ENCODE measurements around the gene ZNF215.
"Not testable (repeated sequence)": the region's sequence is repeated elsewhere in the genome, so short reads cannot be mapped to it uniquely, and the experiment has no call there.

The ZNF215 gene

GRCh38 chr11:6926208-6927029 is at the start of gene ZNF215:
TSS of gene ZNF215 (plus strand) at chr11:6926426. CDS start at chr11:6932273, 5,847 bp downstream.
- DNase-seq, result no peak

- DNase-seq, result no peak
Observed at GRCh38 chr11:6876914-6877313, 49.3 kb upstream of the ZNF215 start.

- no peak for DNase-seq
Observed at GRCh38 chr11:6882751-6883150, 43.5 kb upstream of the ZNF215 start.

- not testable (repeated sequence) for DNase-seq
Observed at GRCh38 chr11:6887711-6888110, 38.5 kb upstream of the ZNF215 start.

GRCh38 chr11:6888830-6889229 is 37.4 kb upstream of the ZNF215 start:
- no peak for DNase-seq

- no peak for DNase-seq
Observed at GRCh38 chr11:6889835-6890234, 36.4 kb upstream of the ZNF215 start.

- DNase-seq, result no peak
Observed at GRCh38 chr11:6892400-6892799, 33.8 kb upstream of the ZNF215 start, which contains the start of gene OR2D2. TSS of gene OR2D2 (minus strand) at chr11:6892500. CDS start at chr11:6892500, 0 bp downstream.

GRCh38 chr11:6894097-6894496 is 32.1 kb upstream of the ZNF215 start:
- DNase-seq, result no peak

GRCh38 chr11:6895010-6895409 is 31.2 kb upstream of the ZNF215 start:
- no peak for DNase-seq

- no peak for DNase-seq
Observed at GRCh38 chr11:6898911-6899310, 27.3 kb upstream of the ZNF215 start.

- DNase-seq, result no peak
Observed at GRCh38 chr11:6900327-6900999, 25.8 kb upstream of the ZNF215 start.

- not testable (repeated sequence) for DNase-seq
Observed at GRCh38 chr11:6904804-6905203, 21.4 kb upstream of the ZNF215 start.

GRCh38 chr11:6911378-6911777 is 14.8 kb upstream of the ZNF215 start:
- DNase-seq, result no peak

- DNase-seq, result no peak
Observed at GRCh38 chr11:6911948-6912347, 14.3 kb upstream of the ZNF215 start.

GRCh38 chr11:6919698-6920097 is 6.5 kb upstream of the ZNF215 start:
- no peak for DNase-seq

GRCh38 chr11:6920702-6921101 is 5.5 kb upstream of the ZNF215 start, which contains the start of gene OR2D3:
TSS of gene OR2D3 (plus strand) at chr11:6921002. CDS start at chr11:6921002, 0 bp downstream.
- DNase-seq, result no peak

GRCh38 chr11:6925007-6925577 is 1.1 kb upstream of the ZNF215 start:
- DNase-seq, result no peak

GRCh38 chr11:6925636-6926207 is 504 bp upstream of the ZNF215 start:
- no peak for DNase-seq

GRCh38 chr11:6927030-6927617 is 898 bp downstream of the ZNF215 start:
- no peak for DNase-seq

GRCh38 chr11:6928916-6929315 is 2.7 kb downstream of the ZNF215 start:
- no peak for DNase-seq

- no peak for DNase-seq
Observed at GRCh38 chr11:6931146-6931713, 5.0 kb downstream of the ZNF215 start.

GRCh38 chr11:6932145-6932544 is 5.9 kb downstream of the ZNF215 start:
- DNase-seq, result no peak

GRCh38 chr11:6941970-6942369 is 15.7 kb downstream of the ZNF215 start:
- no peak for DNase-seq

Measured in DMS79 (cell line).